Measurements from ENCODE around the gene CFHR2. TPM values are rescaled to one million over a fixed set of nuclear protein-coding genes. Genes with fewer than 3 reads are reported as not detected.

Gene CFHR2
- total RNA-seq, 1 experiment from 2014 or later, result not detected

- CTCF ChIA-PET, result no interaction called here
- Mint-ChIP-seq H3K4me1 (no peaks in the 10 kb centered on the region), H3K27me3 (ENCODE audit: low read depth) (no peaks in the 10 kb centered on the region), H3K9me3 (peaks cover 7% of the 10 kb centered on the region), H3K27ac (no peak overlapping the region), H3K4me3 (no peak overlapping the region), H3K36me3 (no peaks in the 10 kb centered on the region)
- no peak for DNase-seq (ENCODE audit: low spot score)
- POLR2A ChIA-PET, result no interaction called here
- no peak for ATAC-seq
- no peak for TF ChIP-seq PRRX2 (CRISPR knock-in tag; IDR thresholded peaks at IDR 0.05)
- TF ChIP-seq ZNF317 (CRISPR knock-in tag; IDR thresholded peaks at IDR 0.05; ENCODE audit: borderline replicate concordance, low read depth), result no peak
- TF ChIP-seq HMGA2 (CRISPR knock-in tag; IDR thresholded peaks at IDR 0.05), result no peak
- no peak for TF ChIP-seq MYBL2 (CRISPR knock-in tag; IDR thresholded peaks at IDR 0.05)
- TF ChIP-seq EMX1 (CRISPR knock-in tag; IDR thresholded peaks at IDR 0.05), result no peak
- TF ChIP-seq TP53 (CRISPR knock-in tag; IDR thresholded peaks at IDR 0.05), result no peak
- no peak for TF ChIP-seq GTF2I (CRISPR knock-in tag; conservative IDR thresholded peaks at IDR 0.05)
- TF ChIP-seq ZNF219 (CRISPR knock-in tag; IDR thresholded peaks at IDR 0.05; ENCODE audit: borderline replicate concordance), result no peak
- TF ChIP-seq, protein P1, sequence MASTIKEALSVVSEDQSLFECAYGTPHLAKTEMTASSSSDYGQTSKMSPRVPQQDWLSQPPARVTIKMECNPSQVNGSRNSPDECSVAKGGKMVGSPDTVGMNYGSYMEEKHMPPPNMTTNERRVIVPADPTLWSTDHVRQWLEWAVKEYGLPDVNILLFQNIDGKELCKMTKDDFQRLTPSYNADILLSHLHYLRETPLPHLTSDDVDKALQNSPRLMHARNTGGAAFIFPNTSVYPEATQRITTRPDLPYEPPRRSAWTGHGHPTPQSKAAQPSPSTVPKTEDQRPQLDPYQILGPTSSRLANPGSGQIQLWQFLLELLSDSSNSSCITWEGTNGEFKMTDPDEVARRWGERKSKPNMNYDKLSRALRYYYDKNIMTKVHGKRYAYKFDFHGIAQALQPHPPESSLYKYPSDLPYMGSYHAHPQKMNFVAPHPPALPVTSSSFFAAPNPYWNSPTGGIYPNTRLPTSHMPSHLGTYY (CRISPR knock-in tag; IDR thresholded peaks at IDR 0.05), result no peak
- no peak for TF ChIP-seq ZNF416 (CRISPR knock-in tag; IDR thresholded peaks at IDR 0.05)
- no peak for TF ChIP-seq ARID4B (CRISPR knock-in tag; IDR thresholded peaks at IDR 0.05; ENCODE audit: borderline replicate concordance)
- TF ChIP-seq GRHL2 (CRISPR knock-in tag; IDR thresholded peaks at IDR 0.05; ENCODE audit: insufficient replicate concordance, severe bottlenecking), result no peak
- TF ChIP-seq NR2C2 (CRISPR knock-in tag; IDR thresholded peaks at IDR 0.05), result no peak
Observed at GRCh38 chr1:196960854-196961253, 17.3 kb downstream of the CFHR2 start.

DNA sequence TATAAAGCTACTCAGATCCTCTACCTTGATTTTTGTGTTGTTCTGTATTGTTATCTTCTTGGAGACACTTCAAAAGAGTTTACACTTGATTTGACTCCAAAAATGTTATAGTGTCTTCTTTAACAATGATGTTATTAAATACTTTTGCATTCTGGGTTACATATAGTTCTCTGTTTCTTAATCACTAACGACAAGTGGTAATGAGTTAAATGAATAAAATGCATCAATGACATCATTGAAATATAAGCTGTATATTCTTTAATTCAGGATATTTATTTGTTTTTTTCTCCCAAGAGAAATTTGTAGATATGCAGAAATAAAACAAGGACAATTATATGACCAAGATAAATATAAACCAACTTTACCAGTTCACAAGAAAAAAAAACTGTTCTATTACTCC is 26.6 kb downstream of the CFHR2 start:
- ATAC-seq (no peak), DNase-seq (ENCODE audit: low spot score) (no peak)
- ChIA-PET POLR2A (no interaction called here), CTCF (no interaction called here)
- no peak overlapping the region for H3K4me3 Mint-ChIP-seq
- no peaks in the 10 kb centered on the region for H3K36me3 Mint-ChIP-seq
- no peaks in the 10 kb centered on the region for H3K9me3 Mint-ChIP-seq
- TF ChIP-seq PRDM15 (CRISPR knock-in tag; IDR thresholded peaks at IDR 0.05) (no peak), ZNF138 (CRISPR knock-in tag; conservative IDR thresholded peaks at IDR 0.05) (no peak), EMX1 (CRISPR knock-in tag; IDR thresholded peaks at IDR 0.05) (no peak), NFATC4 (CRISPR knock-in tag; IDR thresholded peaks at IDR 0.05) (no peak), HMGXB4 (CRISPR knock-in tag; IDR thresholded peaks at IDR 0.05) (no peak), ESRRA (CRISPR knock-in tag; IDR thresholded peaks at IDR 0.05; ENCODE audit: borderline replicate concordance) (no peak), MYBL2 (CRISPR knock-in tag; IDR thresholded peaks at IDR 0.05) (no peak), ZSCAN18 (CRISPR knock-in tag; IDR thresholded peaks at IDR 0.05) (no peak), JUN (CRISPR knock-in tag; IDR thresholded peaks at IDR 0.05) (no peak)
- no peak overlapping the region for H3K27ac Mint-ChIP-seq
- no peaks in the 10 kb centered on the region for H3K4me1 Mint-ChIP-seq
- no peaks in the 10 kb centered on the region for H3K27me3 Mint-ChIP-seq (ENCODE audit: low read depth)
